Measurements from ENCODE around the gene TSPAN18.

TSPAN18 gene

DNA sequence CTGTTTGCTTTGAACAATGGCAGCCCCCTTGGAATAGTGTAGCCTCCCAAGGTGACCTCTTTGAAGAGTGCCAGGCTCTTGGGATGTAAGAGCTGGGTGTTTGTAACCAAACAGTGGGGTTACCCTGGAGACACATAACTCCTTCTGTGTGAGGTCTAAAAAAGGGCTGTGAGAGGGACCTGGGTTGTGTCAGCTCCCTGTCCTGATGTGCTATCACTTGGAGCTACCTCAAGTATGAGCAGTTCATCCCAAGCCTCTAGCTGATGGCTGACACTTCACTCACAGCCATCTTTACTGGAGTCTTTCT is 40.2 kb downstream of the TSPAN18 start (continued):
- TF ChIP-seq ZNF433 (tag by site-specific recombination; IDR thresholded peaks at IDR 0.05; ENCODE audit: low read depth) (no peak), ZNF48 (tag by site-specific recombination; IDR thresholded peaks at IDR 0.05) (no peak), ZNF747 (tag by site-specific recombination; IDR thresholded peaks at IDR 0.05) (no peak), KLF16 (tag by site-specific recombination; IDR thresholded peaks at IDR 0.05) (no peak)

DNA sequence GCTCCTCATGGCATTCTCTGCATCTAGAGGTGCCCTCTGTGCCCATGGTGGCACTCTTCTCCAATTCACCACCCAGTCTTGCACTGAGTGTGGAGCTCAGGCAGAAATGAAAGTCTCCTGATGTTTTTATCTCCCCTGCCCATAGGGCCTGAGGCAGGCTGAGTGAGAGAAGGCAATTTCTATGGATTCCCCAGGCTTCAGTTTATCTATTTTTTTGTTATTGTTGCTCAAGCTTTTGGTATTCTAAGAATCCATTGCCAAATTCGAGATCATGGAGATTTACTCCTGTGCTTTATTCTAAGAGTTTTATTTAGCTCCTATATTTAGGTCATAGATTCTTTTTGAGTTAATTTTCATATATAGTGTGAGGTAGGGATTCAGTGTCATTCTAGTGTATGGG is 40.7 kb downstream of the TSPAN18 start:
- ChIA-PET CTCF (interaction anchor here (0.6 to 3.2 kb wide), 5 partner anchors 8 to 841 kb away, joined by 3 to 33 read pairs (median 3); no protein-coding TSS in a partner anchor), POLR2A (no interaction called here)
- Histone ChIP-seq H3K4me3 (ENCODE audit: low read depth, low read length) (no peak overlapping the region), H3K4me1 (ENCODE audit: control insufficient read depth, insufficient read depth, low read length) (0 out of 2 replicates have a peak, but pooled peaks cover 2% of the 10 kb centered on the region), H3K36me3 (ENCODE audit: control insufficient read depth in 2 of 2, insufficient read depth in 1 of 2, low read length in 2 of 2) (no peaks in the 10 kb centered on the region), H3K27ac (ENCODE audit: extremely low read depth, low read depth, low read length) (no peak overlapping the region), H3K9me3 (ENCODE audit: control insufficient read depth, insufficient read depth, low read depth, low read length) (no peaks in the 10 kb centered on the region)
- TF ChIP-seq, protein P1, sequence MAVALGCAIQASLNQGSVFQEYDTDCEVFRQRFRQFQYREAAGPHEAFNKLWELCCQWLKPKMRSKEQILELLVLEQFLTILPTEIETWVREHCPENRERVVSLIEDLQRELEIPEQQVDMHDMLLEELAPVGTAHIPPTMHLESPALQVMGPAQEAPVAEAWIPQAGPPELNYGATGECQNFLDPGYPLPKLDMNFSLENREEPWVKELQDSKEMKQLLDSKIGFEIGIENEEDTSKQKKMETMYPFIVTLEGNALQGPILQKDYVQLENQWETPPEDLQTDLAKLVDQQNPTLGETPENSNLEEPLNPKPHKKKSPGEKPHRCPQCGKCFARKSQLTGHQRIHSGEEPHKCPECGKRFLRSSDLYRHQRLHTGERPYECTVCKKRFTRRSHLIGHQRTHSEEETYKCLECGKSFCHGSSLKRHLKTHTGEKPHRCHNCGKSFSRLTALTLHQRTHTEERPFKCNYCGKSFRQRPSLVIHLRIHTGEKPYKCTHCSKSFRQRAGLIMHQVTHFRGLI (tag by site-specific recombination; IDR thresholded peaks at IDR 0.05), result no peak
- TF ChIP-seq ZFHX2 (tag by site-specific recombination; conservative IDR thresholded peaks at IDR 0.05) (no peak), ZNF138 (tag by site-specific recombination; IDR thresholded peaks at IDR 0.05; ENCODE audit: borderline replicate concordance) (no peak), ZNF785 (tag by site-specific recombination; IDR thresholded peaks at IDR 0.05) (no peak), ZSCAN16 (tag by site-specific recombination; IDR thresholded peaks at IDR 0.05) (no peak), KLF17 (tag by site-specific recombination; IDR thresholded peaks at IDR 0.05) (no peak), ZNF416 (tag by site-specific recombination; IDR thresholded peaks at IDR 0.05) (no peak)
- TF ChIP-seq, protein P2, sequence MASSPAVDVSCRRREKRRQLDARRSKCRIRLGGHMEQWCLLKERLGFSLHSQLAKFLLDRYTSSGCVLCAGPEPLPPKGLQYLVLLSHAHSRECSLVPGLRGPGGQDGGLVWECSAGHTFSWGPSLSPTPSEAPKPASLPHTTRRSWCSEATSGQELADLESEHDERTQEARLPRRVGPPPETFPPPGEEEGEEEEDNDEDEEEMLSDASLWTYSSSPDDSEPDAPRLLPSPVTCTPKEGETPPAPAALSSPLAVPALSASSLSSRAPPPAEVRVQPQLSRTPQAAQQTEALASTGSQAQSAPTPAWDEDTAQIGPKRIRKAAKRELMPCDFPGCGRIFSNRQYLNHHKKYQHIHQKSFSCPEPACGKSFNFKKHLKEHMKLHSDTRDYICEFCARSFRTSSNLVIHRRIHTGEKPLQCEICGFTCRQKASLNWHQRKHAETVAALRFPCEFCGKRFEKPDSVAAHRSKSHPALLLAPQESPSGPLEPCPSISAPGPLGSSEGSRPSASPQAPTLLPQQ (tag by site-specific recombination; IDR thresholded peaks at IDR 0.05), result no peak

DNA sequence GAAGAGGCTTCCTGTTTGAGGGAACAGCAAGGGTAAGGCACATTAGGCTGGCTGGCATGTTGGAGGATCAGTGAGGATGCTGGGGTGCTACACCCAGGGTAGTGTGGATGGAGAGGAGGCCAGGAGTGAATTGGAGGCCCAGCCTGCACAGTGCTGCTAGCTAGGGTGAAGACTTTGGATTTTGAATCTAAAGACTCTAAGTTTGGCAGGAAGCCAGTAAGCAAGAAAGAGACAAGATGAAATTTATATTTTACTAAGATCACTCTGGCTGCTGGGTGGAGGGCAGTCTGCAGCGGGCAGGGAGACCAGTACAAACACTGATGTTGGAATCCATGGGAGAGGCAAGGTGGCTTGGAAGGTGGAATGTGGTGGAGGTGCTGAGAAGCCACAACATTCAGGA is 43.6 kb downstream of the TSPAN18 start:
- H3K4me3 ChIP-seq (ENCODE audit: low read depth, low read length), result no peak overlapping the region
- H3K27ac ChIP-seq (ENCODE audit: extremely low read depth, low read depth, low read length), result no peak overlapping the region
- ChIA-PET CTCF (no interaction called here), POLR2A (no interaction called here)
- no peaks in the 10 kb centered on the region for H3K9me3 ChIP-seq (ENCODE audit: control insufficient read depth, insufficient read depth, low read depth, low read length)
- no peak for TF ChIP-seq ZNF777 (tag by site-specific recombination; IDR thresholded peaks at IDR 0.05; ENCODE audit: borderline replicate concordance)
- no peak for TF ChIP-seq ZNF148 (tag by site-specific recombination; IDR thresholded peaks at IDR 0.05; ENCODE audit: borderline replicate concordance)
- no peak for TF ChIP-seq ZFP3 (tag by site-specific recombination; IDR thresholded peaks at IDR 0.05; ENCODE audit: low read depth)
- TF ChIP-seq, protein P1 (tag by site-specific recombination; IDR thresholded peaks at IDR 0.05), result no peak
- TF ChIP-seq ZNF837 (tag by site-specific recombination; IDR thresholded peaks at IDR 0.05), result no peak
- no peak for TF ChIP-seq ZFP37 (tag by site-specific recombination; IDR thresholded peaks at IDR 0.05)
- no peak for TF ChIP-seq KLF16 (tag by site-specific recombination; IDR thresholded peaks at IDR 0.05)
- TF ChIP-seq ZNF510 (tag by site-specific recombination; IDR thresholded peaks at IDR 0.05; ENCODE audit: insufficient replicate concordance), result no peak
- TF ChIP-seq ZNF600 (tag by site-specific recombination; IDR thresholded peaks at IDR 0.05), result no peak
- TF ChIP-seq, protein P3, sequence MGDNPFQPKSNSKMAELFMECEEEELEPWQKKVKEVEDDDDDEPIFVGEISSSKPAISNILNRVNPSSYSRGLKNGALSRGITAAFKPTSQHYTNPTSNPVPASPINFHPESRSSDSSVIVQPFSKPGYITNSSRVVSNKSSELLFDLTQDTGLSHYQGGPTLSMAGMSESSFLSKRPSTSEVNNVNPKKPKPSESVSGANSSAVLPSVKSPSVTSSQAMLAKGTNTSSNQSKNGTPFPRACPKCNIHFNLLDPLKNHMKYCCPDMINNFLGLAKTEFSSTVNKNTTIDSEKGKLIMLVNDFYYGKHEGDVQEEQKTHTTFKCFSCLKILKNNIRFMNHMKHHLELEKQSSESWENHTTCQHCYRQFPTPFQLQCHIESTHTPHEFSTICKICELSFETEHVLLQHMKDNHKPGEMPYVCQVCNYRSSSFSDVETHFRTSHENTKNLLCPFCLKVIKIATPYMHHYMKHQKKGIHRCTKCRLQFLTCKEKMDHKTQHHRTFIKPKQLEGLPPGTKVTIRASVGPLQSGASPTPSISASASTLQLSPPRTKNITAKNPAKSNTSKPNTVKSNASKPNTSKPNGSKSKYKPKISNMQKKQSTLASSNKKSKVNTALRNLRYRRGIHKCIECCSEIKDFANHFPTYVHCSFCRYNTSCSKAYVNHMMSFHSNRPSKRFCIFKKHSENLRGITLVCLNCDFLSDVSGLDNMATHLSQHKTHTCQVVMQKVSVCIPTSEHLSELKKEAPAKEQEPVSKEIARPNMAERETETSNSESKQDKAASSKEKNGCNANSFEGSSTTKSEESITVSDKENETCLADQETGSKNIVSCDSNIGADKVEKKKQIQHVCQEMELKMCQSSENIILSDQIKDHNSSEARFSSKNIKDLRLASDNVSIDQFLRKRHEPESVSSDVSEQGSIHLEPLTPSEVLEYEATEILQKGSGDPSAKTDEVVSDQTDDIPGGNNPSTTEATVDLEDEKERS (tag by site-specific recombination; IDR thresholded peaks at IDR 0.05), result no peak
- TF ChIP-seq ZNF223 (tag by site-specific recombination; IDR thresholded peaks at IDR 0.05), result no peak
- no peaks in the 10 kb centered on the region for H3K36me3 ChIP-seq (ENCODE audit: control insufficient read depth in 2 of 2, insufficient read depth in 1 of 2, low read length in 2 of 2)
- H3K4me1 ChIP-seq (ENCODE audit: control insufficient read depth, insufficient read depth, low read length), result 0 out of 2 replicates have a peak, but pooled peaks cover 2% of the 10 kb centered on the region
